ENCODE data around the gene TMBIM1. TPM values are rescaled to one million over a fixed set of nuclear protein-coding genes. Genes with fewer than 3 reads are reported as not detected.
A peak's percentile ranks its signal among the peaks of the same experiment; 100 is the strongest.
"Not testable (repeated sequence)": the region's sequence is repeated elsewhere in the genome, so short reads cannot be mapped to it uniquely, and the experiment has no call there.

The TMBIM1 gene
- total and polyA plus RNA-seq, 12 donors, result 25.7 to 293 (median 198) TPM

DNA sequence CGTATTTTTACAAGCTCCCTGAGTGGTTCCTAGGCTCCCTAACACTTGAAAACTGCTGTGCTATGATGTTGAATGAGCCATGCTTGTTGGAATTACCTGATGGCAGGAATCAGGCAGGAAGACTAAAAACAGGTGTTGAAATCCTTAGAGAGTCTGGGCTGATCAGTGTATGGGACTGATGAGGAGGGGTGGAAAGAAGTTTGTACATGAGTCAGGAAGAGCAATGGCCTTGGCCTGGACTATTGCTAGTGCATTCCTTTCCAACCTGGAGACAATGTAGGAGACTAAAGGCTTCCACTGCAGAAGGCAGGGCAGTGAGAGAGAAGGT is 25.0 kb upstream of the TMBIM1 start:
- WGBS, 4 donors, result 77 to 97% (median 90%) methylated on average over 1 of the region's 1 CpG
- Histone ChIP-seq H3K36me3 (replicated peaks in 1 of 2) (no peaks in the 10 kb centered on the region), H3K4me1 (replicated peaks in 1 of 2) (peaks cover 0 to 9% of the 10 kb centered on the region in 2 donors), H3K27ac (no peak overlapping the region), H3K4me3 (no peak overlapping the region), H3K9me3 (replicated peaks in 1 of 3) (no peaks in the 10 kb centered on the region), H3K27me3 (no peaks in the 10 kb centered on the region)
- DNase-seq, result peak in 1 of 7 donors; percentile 25
- TF ChIP-seq CTCF (IDR thresholded peaks at IDR 0.05), result no peak
- intact Hi-C loops (cut with DNase I), result no loop called here

DNA sequence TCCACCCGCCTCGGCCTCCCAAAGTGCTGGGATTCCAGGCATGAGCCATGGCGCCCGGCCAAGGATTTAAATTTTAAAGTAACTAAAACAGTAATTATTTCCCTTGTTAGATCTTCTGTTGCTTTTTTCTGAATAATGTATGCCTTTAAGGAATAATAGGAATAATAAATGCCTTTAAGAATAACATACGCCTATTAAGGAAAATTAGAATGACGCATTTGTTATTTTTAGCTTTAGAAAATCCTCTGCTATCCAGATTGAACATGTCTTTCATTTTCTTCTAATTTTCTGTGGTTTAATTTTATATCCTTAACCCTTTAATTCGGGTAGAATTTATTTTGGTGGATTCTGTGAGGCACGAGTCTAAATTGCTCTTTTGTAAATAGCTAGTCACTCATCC is 23.1 kb upstream of the TMBIM1 start:
- H3K36me3 ChIP-seq (replicated peaks in 1 of 2), result no peaks in the 10 kb centered on the region
- H3K27ac ChIP-seq, result no peak overlapping the region
- no peak for DNase-seq
- no peaks in the 10 kb centered on the region for H3K9me3 ChIP-seq (replicated peaks in 1 of 3)
- no peaks in the 10 kb centered on the region for H3K27me3 ChIP-seq
- H3K4me1 ChIP-seq (replicated peaks in 1 of 2), result no peaks in the 10 kb centered on the region
- no peak overlapping the region for H3K4me3 ChIP-seq
- TF ChIP-seq CTCF (IDR thresholded peaks at IDR 0.05) (no peak), POLR2A (IDR thresholded peaks at IDR 0.05) (no peak)
- intact Hi-C loops (cut with DNase I), result no loop called here
- 79 to 86% (median 82%) methylated on average over 8 of the region's 8 CpGs for WGBS, 4 donors

DNA sequence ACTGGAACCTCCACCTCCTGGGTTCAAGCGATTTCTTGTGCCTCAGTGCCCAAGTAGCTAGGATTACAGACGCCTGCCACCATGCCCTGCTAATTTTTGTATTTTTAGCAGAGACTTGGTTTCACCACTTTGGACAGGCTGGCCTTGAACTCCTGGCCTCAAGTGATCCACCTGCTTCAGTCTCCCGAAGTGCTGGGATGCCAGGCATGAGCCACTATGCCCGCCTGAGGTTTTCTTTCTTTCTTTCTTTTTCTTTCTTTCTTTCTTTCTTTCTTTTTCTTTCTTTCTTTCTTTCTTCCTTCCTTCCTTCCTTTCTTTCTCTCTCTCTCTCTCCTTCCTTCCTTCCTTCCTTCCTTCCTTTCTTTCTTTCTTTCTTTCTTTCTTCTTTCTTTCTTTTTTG is 22.5 kb upstream of the TMBIM1 start:
- H3K27ac ChIP-seq; H3K27me3 ChIP-seq; H3K36me3 ChIP-seq (replicated peaks in 1 of 2); intact Hi-C loops (cut with DNase I); H3K4me1 ChIP-seq (replicated peaks in 1 of 2); DNase-seq; H3K4me3 ChIP-seq; H3K9me3 ChIP-seq (replicated peaks in 1 of 3): not testable (repeated sequence)
- 85 to 92% (median 89%) methylated on average over 4 of the region's 4 CpGs for WGBS, 4 donors

DNA sequence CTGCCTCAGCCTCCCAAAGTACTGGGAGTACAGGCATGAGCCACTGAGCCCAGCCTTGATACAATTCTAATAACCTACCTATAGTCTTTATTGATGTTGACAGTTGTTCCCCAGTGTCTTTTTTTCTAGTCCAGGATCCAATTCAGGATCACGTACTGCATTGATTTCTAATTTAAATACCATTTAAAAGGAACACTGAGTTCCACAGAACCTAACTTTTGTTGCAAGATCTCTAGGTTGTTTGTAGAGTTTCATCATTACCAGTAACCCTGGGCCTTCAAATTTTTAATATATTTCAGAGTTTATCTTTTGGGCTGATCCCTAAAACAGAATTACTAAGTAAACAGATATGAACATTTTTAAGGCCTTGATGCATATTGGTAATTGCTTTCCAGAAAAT is 21.1 kb upstream of the TMBIM1 start:
- WGBS, 4 donors, result 62 to 81% (median 76%) methylated on average over 1 of the region's 1 CpG

More for the DNA sequence above, 21.1 kb upstream of the TMBIM1 start:
- intact Hi-C loops (cut with DNase I), result no loop called here
- TF ChIP-seq POLR2A (IDR thresholded peaks at IDR 0.05), result no peak
- no peak for TF ChIP-seq CTCF (IDR thresholded peaks at IDR 0.05)
- H3K27me3 ChIP-seq, result no peaks in the 10 kb centered on the region
- H3K4me3 ChIP-seq, result no peak overlapping the region
- H3K27ac ChIP-seq, result no peak overlapping the region
- no peaks in the 10 kb centered on the region for H3K36me3 ChIP-seq (replicated peaks in 1 of 2)
- no peak for DNase-seq
- H3K4me1 ChIP-seq (replicated peaks in 1 of 2), result no peaks in the 10 kb centered on the region
- no peaks in the 10 kb centered on the region for H3K9me3 ChIP-seq (replicated peaks in 1 of 3)
